Activated naive CD8-positive, alpha-beta T cell treated with anti-CD3 and anti-CD28 coated beads for 36 hours (primary cell): ENCODE data around the gene SLC23A1. TPM values are rescaled to one million over a fixed set of nuclear protein-coding genes. Genes with fewer than 3 reads are reported as not detected.

Source experiments
- DNase-seq: peaks from one replicate; pipeline ENCODE4 v3.0.0; 2021
- H3K27ac Mint-ChIP-seq: one replicate; pipeline ENCODE4 v1.8.0; 2022; ENCODE audit warnings: mild to moderate bottlenecking, moderate library complexity, mixed read lengths
- H3K27me3 Mint-ChIP-seq: one replicate; pipeline ENCODE4 v1.8.0; 2022; ENCODE audit warnings: mild to moderate bottlenecking, mixed read lengths
- H3K36me3 Mint-ChIP-seq: one replicate; pipeline ENCODE4 v1.8.0; 2021; ENCODE audit warnings: mild to moderate bottlenecking, mixed read lengths
- H3K4me1 Mint-ChIP-seq: one replicate; pipeline ENCODE4 v1.8.0; 2021; ENCODE audit warnings: mixed read lengths
- H3K4me3 Mint-ChIP-seq: one replicate; pipeline ENCODE4 v1.8.0; 2022; ENCODE audit warnings: mild to moderate bottlenecking, moderate library complexity, mixed read lengths
- H3K9me3 Mint-ChIP-seq: one replicate; pipeline ENCODE4 v1.8.0; 2022; ENCODE audit warnings: mixed read lengths
- total RNA-seq, 2 experiments: library from RNA; stranded (reverse); gene quantifications; one replicate each; pipeline ENCODE4 v1.2.3, GENCODE V29; 2021

Gene SLC23A1
- total RNA-seq, 2 experiments from 2014 or later, result not detected

GRCh38 chr5:139341689-139342422 lies 41.2 kb downstream of the SLC23A1 start, which contains the start of gene PAIP2:
TSS of gene PAIP2 (plus strand) at chr5:139341854. CDS start at chr5:139363785, 21,931 bp downstream.
- Mint-ChIP-seq H3K27ac (peak within 1 kb of the TSS; percentile 95), H3K9me3 (no peaks in the 10 kb centered on the region), H3K27me3 (no peaks in the 10 kb centered on the region), H3K36me3 (peaks cover 30% of the 10 kb centered on the region), H3K4me1 (peaks cover 42% of the 10 kb centered on the region), H3K4me3 (peak within 1 kb of the TSS; percentile 96)
- peak; percentile 98 for DNase-seq

- H3K4me1 Mint-ChIP-seq, result peaks cover 45% of the 10 kb centered on the region
- peak overlapping the region; percentile 96 for H3K4me3 Mint-ChIP-seq
- peak overlapping the region; percentile 95 for H3K27ac Mint-ChIP-seq
- no peaks in the 10 kb centered on the region for H3K27me3 Mint-ChIP-seq
- no peak for DNase-seq
- no peaks in the 10 kb centered on the region for H3K9me3 Mint-ChIP-seq
- H3K36me3 Mint-ChIP-seq, result peaks cover 23% of the 10 kb centered on the region
Observed at GRCh38 chr5:139341187-139341688, 41.9 kb downstream of the SLC23A1 start.

GRCh38 chr5:139340051-139340450 lies 43.0 kb downstream of the SLC23A1 start:
- H3K4me1 Mint-ChIP-seq, result peaks cover 44% of the 10 kb centered on the region
- no peaks in the 10 kb centered on the region for H3K9me3 Mint-ChIP-seq

GRCh38 chr5:139335811-139336210 lies 47.3 kb downstream of the SLC23A1 start:
- Mint-ChIP-seq H3K27me3 (no peaks in the 10 kb centered on the region), H3K4me1 (peaks cover 20% of the 10 kb centered on the region), H3K4me3 (no peak overlapping the region), H3K27ac (peak overlapping the region; percentile 75), H3K36me3 (peaks cover 17% of the 10 kb centered on the region), H3K9me3 (no peaks in the 10 kb centered on the region)
- no peak for DNase-seq

More at GRCh38 chr5:139340051-139340450, 43.0 kb downstream of the SLC23A1 start:
- no peak for DNase-seq
- Mint-ChIP-seq H3K27ac (no peak overlapping the region), H3K27me3 (no peaks in the 10 kb centered on the region), H3K36me3 (peaks cover 15% of the 10 kb centered on the region), H3K4me3 (no peak overlapping the region)

Other genes with a start within 250 kb of the SLC23A1 start
- gene SIL1, start 184.9 kb downstream of the SLC23A1 start, total RNA-seq, result 10 to 100 TPM; 19.8 to 21.4 TPM
- gene MATR3, start 89.6 kb downstream of the SLC23A1 start, total RNA-seq, result 100 to 1,000 TPM; 182 to 208 TPM
- gene PAIP2, start 41.4 kb downstream of the SLC23A1 start, total RNA-seq, result 10 to 100 TPM; 91.7 to 94.0 TPM
- 10 to 100 TPM; 10.4 to 10.6 TPM for gene MZB1, start 6.6 kb upstream of the SLC23A1 start, total RNA-seq
- 1 to 10 TPM; 5.5 to 6.2 TPM for gene PROB1, start 11.8 kb upstream of the SLC23A1 start, total RNA-seq
- 1 to 10 TPM; 2.2 to 4.0 TPM for gene SPATA24, start 20.8 kb upstream of the SLC23A1 start, total RNA-seq
- 10 to 100 TPM; 20.5 to 21.8 TPM for gene DNAJC18, start 56.2 kb upstream of the SLC23A1 start, total RNA-seq
- gene ECSCR, start 79.4 kb upstream of the SLC23A1 start, total RNA-seq, result under 1 TPM; 0.36 to 0.49 TPM
- gene SMIM33, start 87.7 kb upstream of the SLC23A1 start, total RNA-seq, result under 1 TPM in 1 of 2 experiments, not detected in 1; 0.16 TPM
- gene STING1, start 99.5 kb upstream of the SLC23A1 start, total RNA-seq, result 10 to 100 TPM; 37.4 to 40.5 TPM
- gene UBE2D2, start 178.0 kb upstream of the SLC23A1 start, total RNA-seq, result 100 to 1,000 TPM; 286 to 297 TPM